22Rv1 (cell line): ENCODE results near the gene EBLN1.

Experiments
- H3K27ac ChIP-seq: fragments of 450-650 bp; 2 replicates; pipeline ENCODE4 v1.5.1; 2017
- CTCF ChIP-seq: fragments of 450-650 bp; IDR thresholded peaks from 2 replicates; pipeline ENCODE4 v1.5.1; 2017; ENCODE audit warnings: mild to moderate bottlenecking
- ZFX ChIP-seq: fragments of 450-650 bp; IDR thresholded peaks from 2 replicates; pipeline ENCODE4 v1.6.1; 2017; ENCODE audit warnings: antibody characterized with exemption, borderline replicate concordance

Gene EBLN1

DNA sequence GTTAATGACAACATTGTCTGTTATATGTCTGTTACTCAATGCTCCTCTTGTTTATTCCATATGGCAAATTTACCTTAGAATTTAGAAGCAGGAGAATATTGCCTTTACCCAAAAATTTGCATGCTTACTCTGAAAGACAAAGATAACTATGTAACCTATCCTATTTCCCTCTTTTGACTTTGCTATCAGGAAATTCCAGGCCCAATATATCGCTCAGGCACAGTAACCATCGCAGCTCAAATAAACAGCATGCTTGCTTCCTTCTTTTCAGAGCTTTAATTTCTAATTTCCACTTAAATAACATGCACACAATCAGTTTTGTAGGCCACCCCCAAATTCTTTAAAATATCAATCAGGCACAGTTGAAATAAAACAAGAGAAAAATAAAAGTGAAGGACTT lies 57.8 kb downstream of the EBLN1 start:
- no peak for TF ChIP-seq ZFX
- TF ChIP-seq CTCF, result no peak

DNA sequence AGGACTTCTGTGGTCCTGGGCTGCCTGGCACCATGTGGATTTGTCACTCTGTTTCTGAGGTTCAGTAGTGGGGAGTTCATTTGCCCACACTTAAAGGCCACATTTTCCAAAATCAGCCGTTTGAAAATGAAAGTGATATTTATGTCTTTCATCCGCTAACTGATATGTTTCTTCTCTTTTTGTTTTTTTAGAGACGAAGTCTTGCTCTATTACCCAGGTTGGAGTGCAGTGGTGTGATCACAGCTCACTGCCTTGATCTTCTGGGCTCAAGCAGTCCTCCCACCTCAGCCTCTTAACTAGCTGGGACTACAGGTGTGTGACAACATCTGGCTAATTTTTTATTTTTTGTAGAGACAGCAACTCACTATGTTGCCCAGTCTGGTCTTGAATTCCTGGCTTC lies 58.6 kb downstream of the EBLN1 start:
- no peak overlapping the region for H3K27ac ChIP-seq
- no peak for TF ChIP-seq CTCF
- TF ChIP-seq ZFX, result no peak

More for the DNA sequence above, 57.8 kb downstream of the EBLN1 start:
- no peak overlapping the region for H3K27ac ChIP-seq
